SU-DHL-6 (cell line): ENCODE results near the gene RBM8A.

Experiments used
- CTCF ChIP-seq: fragments of 200-600 bp; sonication (generic); IDR thresholded peaks from one replicate; pipeline ENCODE4 v1.5.1; 2017; ENCODE audit warnings: antibody characterized with exemption, mild to moderate bottlenecking, low read length, moderate library complexity; ENCODE audit not compliant: insufficient read depth, poor library complexity, severe bottlenecking
- EZH2phosphoT487 ChIP-seq: fragments of 200-600 bp; sonication (generic), shearing (Covaris generic); conservative IDR thresholded peaks from 2 replicates; pipeline ENCODE4 v1.6.1; 2018; ENCODE audit warnings: mild to moderate bottlenecking, antibody characterized with exemption, low read length, moderate library complexity, mixed read lengths

- TF ChIP-seq CTCF (no peak), EZH2phosphoT487 (no peak)
Observed at GRCh38 chr1:145974721-145975120, 47.4 kb upstream of the RBM8A start.
